Upper lobe of right lung (tissue), 1 donor: ENCODE data around the gene CAMKMT. TPM values are rescaled to one million over a fixed set of nuclear protein-coding genes. Genes with fewer than 3 reads are reported as not detected.

Experiments
- ATAC-seq: fragments of 200-7000 bp; cut with Tn5 transposase; one replicate; pipeline ENCODE4 v1.9.1; 2020; ENCODE audit warnings: mild to moderate bottlenecking, moderate library complexity
- DNase-seq: peaks from one replicate; pipeline ENCODE4 v3.0.0-alpha.2; 2020
- H3K27ac ChIP-seq: fragments of 200-600 bp; one replicate; pipeline ENCODE4 v1.8.0; 2022
- H3K27me3 ChIP-seq: fragments of 200-600 bp; one replicate; pipeline ENCODE4 v1.8.0; 2022; ENCODE audit warnings: mild to moderate bottlenecking
- H3K36me3 ChIP-seq: fragments of 200-600 bp; one replicate; pipeline ENCODE4 v1.8.0; 2022
- H3K4me1 ChIP-seq: fragments of 200-600 bp; one replicate; pipeline ENCODE4 v1.8.0; 2022
- H3K4me3 ChIP-seq: fragments of 200-600 bp; one replicate; pipeline ENCODE4 v1.8.0; 2022; ENCODE audit warnings: mild to moderate bottlenecking
- H3K9me3 ChIP-seq: fragments of 200-600 bp; one replicate; pipeline ENCODE4 v1.8.0; 2022
- intact Hi-C: fragments of 100-400 bp; cut with DNase I; formaldehyde crosslinking; loops from one replicate; pipeline ENCODE4 v1.11.0; 2022
- total RNA-seq: library from RNA; stranded (reverse); fragmentation: NEBNext Ultra II Directional; extraction: Animal tissue kit (Norgen Biotek cat#: 25700); gene quantifications from one replicate; pipeline ENCODE4 v1.2.1, GENCODE V29; 2021
- TF ChIP-seq, protein P1 (sequence below): fragments of 200-600 bp; IDR thresholded peaks from one replicate; pipeline ENCODE4 v1.8.0; 2022; ENCODE audit warnings: antibody characterized with exemption
- donor health status: DM: no; HTN: yes; CAD: no; lungs with severe emphysema.

The CAMKMT gene
- total RNA-seq, 1 donor from 2014 or later, result 10.5 TPM

DNA sequence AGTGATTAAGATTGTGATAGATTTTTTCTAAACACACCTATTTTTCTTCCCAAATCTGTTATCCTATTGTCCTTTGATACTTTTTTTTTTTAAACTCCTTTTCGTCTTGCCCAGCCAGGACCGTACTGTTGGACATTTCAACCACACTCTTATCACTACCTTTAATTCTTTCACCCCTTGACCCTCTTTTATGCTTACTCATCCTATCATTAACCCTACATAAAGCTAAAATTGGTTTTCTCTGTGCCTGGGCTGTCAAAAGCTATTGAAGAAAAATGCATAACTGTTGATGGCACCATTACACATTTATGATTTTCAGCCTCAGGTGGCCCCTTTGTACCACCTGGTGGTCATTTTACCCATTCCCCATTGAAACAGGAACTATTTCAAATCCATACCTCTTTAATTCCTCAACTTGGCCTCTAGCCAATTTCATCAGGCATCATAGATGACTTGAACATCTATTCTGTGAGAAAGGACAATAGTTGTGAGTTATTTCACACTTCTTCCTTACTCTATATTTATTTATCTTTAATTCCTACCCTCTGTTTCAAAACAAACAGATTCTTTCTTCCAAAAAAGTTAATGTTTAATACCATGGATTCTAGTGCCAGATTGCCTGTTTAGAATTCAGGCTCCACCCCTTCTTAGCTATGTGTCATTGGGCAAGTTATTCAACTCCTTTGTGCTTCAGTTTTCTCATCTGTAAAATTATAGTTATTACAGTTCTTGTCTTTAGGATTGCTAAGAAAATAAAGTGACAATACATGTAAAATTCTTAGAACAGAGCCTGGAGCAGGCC, 258.6 kb downstream of the CAMKMT start:
- no peaks in the 10 kb centered on the region for H3K4me1 ChIP-seq
- TF ChIP-seq, protein P1, sequence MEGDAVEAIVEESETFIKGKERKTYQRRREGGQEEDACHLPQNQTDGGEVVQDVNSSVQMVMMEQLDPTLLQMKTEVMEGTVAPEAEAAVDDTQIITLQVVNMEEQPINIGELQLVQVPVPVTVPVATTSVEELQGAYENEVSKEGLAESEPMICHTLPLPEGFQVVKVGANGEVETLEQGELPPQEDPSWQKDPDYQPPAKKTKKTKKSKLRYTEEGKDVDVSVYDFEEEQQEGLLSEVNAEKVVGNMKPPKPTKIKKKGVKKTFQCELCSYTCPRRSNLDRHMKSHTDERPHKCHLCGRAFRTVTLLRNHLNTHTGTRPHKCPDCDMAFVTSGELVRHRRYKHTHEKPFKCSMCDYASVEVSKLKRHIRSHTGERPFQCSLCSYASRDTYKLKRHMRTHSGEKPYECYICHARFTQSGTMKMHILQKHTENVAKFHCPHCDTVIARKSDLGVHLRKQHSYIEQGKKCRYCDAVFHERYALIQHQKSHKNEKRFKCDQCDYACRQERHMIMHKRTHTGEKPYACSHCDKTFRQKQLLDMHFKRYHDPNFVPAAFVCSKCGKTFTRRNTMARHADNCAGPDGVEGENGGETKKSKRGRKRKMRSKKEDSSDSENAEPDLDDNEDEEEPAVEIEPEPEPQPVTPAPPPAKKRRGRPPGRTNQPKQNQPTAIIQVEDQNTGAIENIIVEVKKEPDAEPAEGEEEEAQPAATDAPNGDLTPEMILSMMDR, result no peak
- DNase-seq (no peak), ATAC-seq (no peak)
- H3K27me3 ChIP-seq, result no peaks in the 10 kb centered on the region
- no peaks in the 10 kb centered on the region for H3K36me3 ChIP-seq
- H3K4me3 ChIP-seq, result no peak overlapping the region
- no peaks in the 10 kb centered on the region for H3K9me3 ChIP-seq
- intact Hi-C loops, result no loop called here
- no peak overlapping the region for H3K27ac ChIP-seq

DNA sequence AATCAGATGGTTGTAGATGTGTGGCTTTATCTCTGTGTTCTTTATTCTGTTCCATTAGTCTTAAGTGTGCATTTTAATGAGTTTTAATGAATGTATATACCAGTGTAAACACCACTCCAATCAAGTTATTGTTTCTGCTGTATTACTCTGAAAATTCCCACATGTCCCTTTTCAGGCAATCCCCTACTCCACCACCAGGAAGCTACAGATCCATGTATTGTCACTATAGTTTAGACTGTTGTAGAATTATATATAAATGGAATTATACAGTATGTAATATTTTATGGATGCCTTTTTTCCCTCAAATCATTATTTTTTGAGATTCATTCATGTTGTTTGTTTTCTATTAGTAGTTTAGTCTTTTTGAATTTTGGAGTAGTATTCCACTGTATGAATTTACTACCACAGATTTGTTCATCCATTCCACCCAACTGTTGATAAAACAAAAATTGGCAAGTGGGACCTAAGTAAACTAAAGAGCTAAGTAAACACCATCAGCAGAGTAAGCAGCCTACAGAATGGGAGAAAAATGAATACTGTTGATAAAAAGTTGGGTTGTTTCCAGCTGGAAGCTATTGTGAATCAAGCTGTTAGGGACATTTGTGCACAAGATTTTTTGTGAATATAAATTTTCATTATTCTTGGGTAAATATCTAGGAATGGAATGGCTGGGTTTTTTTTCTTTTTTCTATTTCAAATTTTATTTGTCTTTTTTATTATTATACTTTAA, 262.0 kb downstream of the CAMKMT start:
- H3K27ac ChIP-seq, result no peak overlapping the region
- H3K4me3 ChIP-seq, result no peak overlapping the region
- DNase-seq (no peak), ATAC-seq (no peak)
- TF ChIP-seq, protein P1, result no peak
- no peaks in the 10 kb centered on the region for H3K9me3 ChIP-seq
- H3K36me3 ChIP-seq, result no peaks in the 10 kb centered on the region
- H3K27me3 ChIP-seq, result no peaks in the 10 kb centered on the region
- H3K4me1 ChIP-seq, result no peaks in the 10 kb centered on the region
- intact Hi-C loops, result no loop called here

DNA sequence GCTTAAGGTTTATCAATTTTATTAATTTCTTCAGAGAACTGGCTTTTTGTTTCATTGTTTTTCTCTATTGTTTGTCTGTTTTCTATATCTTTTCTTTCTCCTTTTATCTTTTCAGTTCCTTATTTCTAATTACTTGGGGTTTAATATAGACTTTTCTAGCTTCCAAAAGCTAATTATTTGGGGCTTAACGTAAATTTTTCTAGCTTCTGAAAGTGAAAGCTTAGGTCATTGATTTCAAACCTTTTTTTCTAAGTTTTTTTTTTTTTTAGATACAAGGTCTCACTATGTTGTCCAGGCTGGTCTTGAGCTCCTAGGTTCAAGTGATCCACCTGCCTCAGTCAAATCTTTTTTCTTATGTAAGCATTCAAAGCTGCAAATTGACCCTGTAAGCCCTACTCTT, 266.6 kb downstream of the CAMKMT start:
- H3K9me3 ChIP-seq, result no peaks in the 10 kb centered on the region
- no peak overlapping the region for H3K4me3 ChIP-seq
- intact Hi-C loops, result no loop called here
- no peaks in the 10 kb centered on the region for H3K4me1 ChIP-seq
- no peaks in the 10 kb centered on the region for H3K36me3 ChIP-seq
- ATAC-seq (no peak), DNase-seq (no peak)
- no peaks in the 10 kb centered on the region for H3K27me3 ChIP-seq
- H3K27ac ChIP-seq, result no peak overlapping the region
- TF ChIP-seq, protein P1, result no peak

DNA sequence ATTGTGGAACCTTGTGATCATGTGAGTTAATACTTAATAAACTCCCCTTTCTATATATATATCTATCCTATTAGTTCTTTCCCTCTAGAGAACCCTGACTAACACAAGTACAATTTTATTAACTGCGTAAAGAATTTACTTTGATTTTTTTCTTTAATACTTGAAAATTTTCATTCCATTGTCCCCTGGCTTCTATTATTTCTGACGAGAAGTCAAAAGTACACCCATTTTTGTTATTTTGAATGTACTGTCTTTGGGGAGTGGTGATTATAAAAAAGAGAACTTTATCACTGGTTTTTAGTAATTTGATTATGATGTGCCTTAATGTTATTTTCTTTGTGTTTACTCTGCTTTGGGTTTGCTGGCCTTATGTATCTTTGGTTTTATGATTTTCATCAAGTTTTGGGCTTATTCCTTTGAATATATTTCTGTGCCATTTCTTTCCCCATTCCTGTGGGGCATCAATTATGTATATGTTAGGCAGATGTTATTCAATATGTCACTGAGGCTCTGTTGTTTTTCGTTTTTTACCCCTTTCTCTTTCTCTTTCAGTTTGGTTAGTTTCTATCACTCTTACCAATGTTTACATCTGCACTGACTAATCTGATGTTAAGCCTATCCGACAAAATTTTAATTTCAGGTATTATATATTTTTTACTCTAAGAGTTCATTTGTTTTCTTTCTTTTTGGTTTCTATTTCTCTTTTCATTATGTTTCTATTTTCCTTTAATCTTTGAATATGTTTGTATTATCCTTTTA, 271.4 kb downstream of the CAMKMT start:
- H3K27me3 ChIP-seq, result no peaks in the 10 kb centered on the region
- H3K4me1 ChIP-seq, result no peaks in the 10 kb centered on the region
- no peaks in the 10 kb centered on the region for H3K36me3 ChIP-seq
- no peak overlapping the region for H3K4me3 ChIP-seq
- DNase-seq (no peak), ATAC-seq (no peak)
- H3K9me3 ChIP-seq, result no peaks in the 10 kb centered on the region
- intact Hi-C loops, result no loop called here
- H3K27ac ChIP-seq, result no peak overlapping the region
- TF ChIP-seq, protein P1, result no peak

DNA sequence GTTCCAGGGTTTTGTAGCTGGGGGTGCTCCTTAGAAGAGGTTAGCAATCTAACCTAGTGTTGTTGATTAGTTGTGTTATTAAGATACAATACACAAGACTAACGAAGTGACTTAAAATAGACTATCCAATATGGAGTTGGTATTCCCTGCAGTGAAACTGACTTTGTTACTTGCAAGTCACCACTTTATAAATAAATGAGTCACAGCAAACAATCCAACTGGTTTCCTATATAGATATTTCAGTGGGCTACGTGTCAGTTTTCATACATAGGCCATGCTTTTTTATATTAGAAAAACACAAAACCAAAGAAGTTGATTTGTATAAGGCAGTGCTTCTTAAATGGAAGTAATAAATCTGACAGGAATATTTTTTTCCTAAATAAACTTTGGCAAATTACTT, 274.0 kb downstream of the CAMKMT start:
- H3K4me3 ChIP-seq, result no peak overlapping the region
- no peaks in the 10 kb centered on the region for H3K9me3 ChIP-seq
- TF ChIP-seq, protein P1, result no peak
- H3K36me3 ChIP-seq, result no peaks in the 10 kb centered on the region
- no peak for DNase-seq
- H3K27ac ChIP-seq, result no peak overlapping the region
- no peak for ATAC-seq
- H3K4me1 ChIP-seq, result no peaks in the 10 kb centered on the region
- intact Hi-C loops, result no loop called here
- H3K27me3 ChIP-seq, result no peaks in the 10 kb centered on the region
